ENCODE results near the gene SERPIND1. TPM values are rescaled to one million over a fixed set of nuclear protein-coding genes. Genes with fewer than 3 reads are reported as not detected.
"Not testable (repeated sequence)": the region's sequence is repeated elsewhere in the genome, so short reads cannot be mapped to it uniquely, and the experiment has no call there.

Gene SERPIND1
- polyA plus RNA-seq, 1 donor: not detected

DNA sequence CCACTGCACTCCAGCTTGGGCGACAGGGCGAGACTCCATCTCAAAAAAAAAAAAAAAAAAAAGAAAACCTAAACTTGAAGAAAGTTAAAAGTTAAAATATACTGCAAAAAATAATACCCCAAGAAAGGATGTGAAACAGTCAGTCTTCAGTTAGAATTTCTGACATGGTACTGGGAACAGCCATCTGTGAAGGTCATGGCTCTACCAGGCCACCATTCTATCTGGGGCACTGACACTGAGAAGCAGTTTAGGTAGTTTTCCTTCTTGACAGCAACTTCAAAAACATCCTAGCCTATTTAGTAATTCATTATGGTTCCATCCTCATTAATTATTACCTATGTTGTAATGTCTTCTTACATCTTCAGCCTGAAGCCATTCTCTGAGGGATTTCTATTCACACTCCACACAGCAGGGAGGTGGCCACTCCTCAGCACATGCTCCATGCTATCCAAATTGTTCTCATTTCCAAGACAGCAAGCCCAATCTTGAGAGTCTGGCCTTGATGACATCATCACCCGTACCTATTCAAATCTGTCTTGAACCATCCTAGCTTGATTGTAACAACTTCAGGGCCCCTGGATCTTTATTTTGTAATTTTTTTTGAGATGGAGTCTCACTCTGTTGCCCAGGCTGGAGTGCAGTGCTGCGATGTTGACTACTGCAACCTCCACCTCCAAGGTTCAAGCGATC is 38.2 kb downstream of the SERPIND1 start:
- DNase-seq (ENCODE audit: low read depth): no peak

- DNase-seq (ENCODE audit: low read depth): no peak
Observed at GRCh38 chr22:20813056-20813455, 39.1 kb downstream of the SERPIND1 start.

GRCh38 chr22:20814221-20814808 is 40.4 kb downstream of the SERPIND1 start:
- no peak for DNase-seq (ENCODE audit: low read depth)

GRCh38 chr22:20815477-20816050 is 41.7 kb downstream of the SERPIND1 start:
- no peak for DNase-seq (ENCODE audit: low read depth)

GRCh38 chr22:20816559-20816958 is 42.6 kb downstream of the SERPIND1 start:
- DNase-seq (ENCODE audit: low read depth): no peak

GRCh38 chr22:20818471-20818870 is 44.6 kb downstream of the SERPIND1 start:
- no peak for DNase-seq (ENCODE audit: low read depth)

- DNase-seq (ENCODE audit: low read depth): no peak
Observed at GRCh38 chr22:20819471-20819870, 45.6 kb downstream of the SERPIND1 start.

DNA sequence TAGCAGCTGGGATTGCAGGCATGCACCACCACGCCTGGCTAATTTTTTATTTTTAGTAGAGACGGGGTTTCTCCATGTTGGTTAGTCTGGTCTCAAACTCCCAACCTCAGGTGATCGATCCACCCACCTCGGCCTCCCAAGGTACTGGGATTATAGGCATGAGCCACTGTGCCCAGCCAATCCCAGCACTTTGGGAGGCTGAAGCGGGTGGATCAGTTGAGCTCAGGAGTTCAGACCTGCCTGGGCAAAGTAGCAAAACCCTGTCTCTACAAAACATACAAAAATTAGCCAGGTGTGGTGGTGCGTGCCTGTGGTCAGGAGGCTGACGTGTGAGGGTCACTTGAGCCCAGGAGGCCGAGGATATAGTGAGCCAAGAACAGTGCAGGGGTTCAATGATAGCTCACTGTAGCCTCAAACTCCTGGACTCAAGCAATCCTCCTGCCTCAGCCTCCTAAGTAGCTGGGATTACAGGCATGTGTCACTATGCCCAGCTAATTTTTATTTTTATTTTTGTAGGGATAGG is 47.9 kb downstream of the SERPIND1 start:
- not testable (repeated sequence) for DNase-seq (ENCODE audit: low read depth)

DNA sequence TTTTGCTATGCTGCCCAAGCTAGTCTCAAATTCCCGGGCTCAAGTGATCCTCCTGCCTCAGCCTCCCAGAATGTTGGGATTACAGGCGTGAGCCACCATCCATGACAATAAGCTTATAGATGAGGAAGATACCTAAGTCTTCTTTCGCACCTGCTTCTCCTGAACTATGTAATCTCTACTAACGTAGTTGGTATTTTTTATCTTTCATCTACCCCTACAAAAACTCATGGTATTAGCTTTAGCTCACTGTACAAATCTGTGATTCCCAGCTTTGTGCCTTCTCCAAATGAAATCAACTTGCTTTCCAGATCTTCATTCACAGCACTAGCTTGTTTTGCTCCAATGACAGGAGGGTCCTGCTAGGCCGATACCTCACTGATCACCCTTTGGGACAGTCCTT is 48.3 kb downstream of the SERPIND1 start:
- DNase-seq (ENCODE audit: low read depth): no peak

GRCh38 chr22:20823264-20823663 is 49.4 kb downstream of the SERPIND1 start:
- DNase-seq (ENCODE audit: low read depth): no peak

DNA sequence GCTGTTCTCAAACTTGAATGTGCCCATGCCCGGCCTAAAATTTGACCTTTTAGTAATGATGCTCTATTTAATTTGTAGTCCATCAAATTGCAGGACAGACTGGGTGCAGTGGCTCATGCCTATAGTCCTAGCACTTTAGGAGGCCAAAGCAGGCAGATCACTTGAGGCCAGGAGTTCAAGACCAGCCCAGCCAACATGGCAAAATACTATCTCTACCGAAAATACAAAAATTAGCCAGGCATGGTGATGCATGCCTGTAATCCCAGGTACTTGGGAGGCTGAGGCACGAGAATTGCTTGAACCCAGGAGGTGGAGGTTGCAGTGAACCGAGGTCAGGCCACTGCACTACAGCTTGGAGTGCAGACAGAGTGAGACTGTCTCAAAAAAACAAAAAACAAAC is 51.3 kb downstream of the SERPIND1 start:
- not testable (repeated sequence) for DNase-seq (ENCODE audit: low read depth)

DNA sequence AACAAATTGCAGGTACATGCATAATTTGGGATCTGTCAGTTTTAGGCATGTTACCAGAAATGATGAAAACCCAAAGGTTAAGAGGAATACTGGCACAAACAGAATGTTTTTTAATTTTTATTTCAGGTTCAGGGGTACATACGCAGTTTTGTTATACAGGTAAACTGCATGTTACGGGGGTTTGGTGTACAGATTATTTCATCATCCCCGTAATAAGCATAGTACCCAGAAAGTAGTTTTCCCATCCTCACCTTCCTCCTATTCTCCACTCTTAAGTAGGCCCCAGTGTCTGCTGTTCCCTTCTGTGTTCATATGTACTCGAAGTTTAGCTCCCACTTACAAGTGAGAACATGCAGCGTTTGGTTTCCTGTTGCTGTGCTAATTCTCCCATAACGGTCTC is 51.7 kb downstream of the SERPIND1 start:
- no peak for DNase-seq (ENCODE audit: low read depth)

GRCh38 chr22:20826373-20827152 is 52.6 kb downstream of the SERPIND1 start:
- not testable (repeated sequence) for DNase-seq (ENCODE audit: low read depth)

DNA sequence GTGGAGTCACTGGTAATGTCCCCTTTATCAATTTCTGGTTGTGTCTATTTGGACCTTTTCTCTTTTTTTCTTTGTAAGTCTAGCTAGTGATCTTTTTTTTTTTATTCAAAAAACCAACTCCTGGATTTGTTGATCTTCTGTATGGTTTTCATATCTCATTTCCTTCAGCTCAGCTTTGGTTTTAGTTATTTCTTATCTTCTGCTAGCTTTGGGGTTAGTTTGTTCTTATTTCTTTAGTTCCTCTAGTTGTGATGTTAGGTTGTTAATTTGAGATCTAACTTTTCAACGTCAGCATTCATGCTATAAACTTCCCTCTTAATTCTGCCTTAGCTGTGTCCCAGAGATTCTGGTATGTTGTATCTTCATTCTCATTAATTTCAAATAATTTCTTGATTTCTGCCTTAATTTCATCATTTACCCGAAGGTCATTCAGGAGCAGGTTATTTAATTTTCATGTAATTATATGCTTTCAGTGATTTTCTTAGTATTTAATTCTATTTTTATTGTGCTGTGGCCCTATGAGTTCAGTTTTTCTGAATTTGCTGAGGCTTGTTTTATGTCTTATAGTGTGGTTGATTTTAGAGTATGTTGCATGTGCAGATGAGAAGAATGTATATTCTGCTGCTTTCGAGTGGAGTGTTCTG is 55.7 kb downstream of the SERPIND1 start:
- no peak for DNase-seq (ENCODE audit: low read depth)

DNA sequence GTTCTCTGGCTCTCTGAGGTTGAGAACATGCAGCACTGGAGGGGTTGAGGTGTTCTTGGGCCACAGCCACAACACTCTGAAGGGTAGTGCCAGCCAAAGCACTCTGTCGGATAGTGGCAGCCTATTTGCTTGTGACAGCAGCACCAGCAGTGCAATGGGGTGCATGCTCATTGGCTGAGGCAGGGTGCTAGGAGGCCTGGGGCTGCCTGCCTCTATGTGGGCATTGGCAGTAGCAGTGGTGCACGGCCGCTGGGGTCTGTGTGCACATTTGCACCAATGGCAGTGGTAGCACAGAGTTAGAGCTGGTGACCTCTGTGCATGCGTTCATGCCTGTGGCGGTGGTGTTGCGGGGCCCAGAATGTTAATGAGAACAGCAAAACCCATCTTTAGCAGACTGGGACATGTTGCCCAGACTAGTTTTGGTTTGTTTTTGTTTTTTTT is 59.3 kb downstream of the SERPIND1 start:
- no peak for DNase-seq (ENCODE audit: low read depth)

GRCh38 chr22:20834206-20834605 is 60.3 kb downstream of the SERPIND1 start:
- no peak for DNase-seq (ENCODE audit: low read depth)

DNA sequence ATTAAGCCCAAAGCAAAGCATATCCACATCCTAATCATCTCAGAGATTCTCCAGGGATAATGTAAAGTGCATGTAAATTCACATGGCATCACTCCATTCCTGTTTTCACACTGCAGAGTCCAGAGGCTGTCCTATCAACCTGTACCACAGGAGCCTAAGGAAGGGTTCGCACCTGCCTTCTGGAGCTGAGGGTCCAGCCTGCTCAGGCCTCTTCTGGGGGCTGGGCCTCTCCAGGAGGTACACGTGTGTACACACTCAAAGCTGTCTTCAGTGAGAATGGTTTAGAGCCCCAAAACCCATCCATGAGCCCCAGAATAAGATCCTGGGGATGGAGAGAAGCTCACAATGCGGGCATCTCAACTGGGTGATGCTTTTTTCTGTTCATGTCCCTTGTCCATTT is 60.8 kb downstream of the SERPIND1 start:
- DNase-seq (ENCODE audit: low read depth): no peak
